ENCODE measurements around the gene C17orf113. TPM values are rescaled to one million over a fixed set of nuclear protein-coding genes. Genes with fewer than 3 reads are reported as not detected.

Gene C17orf113
- total RNA-seq, result 3.1 and 4.5 TPM in 2 replicates

- Mint-ChIP-seq H3K4me1 (peaks cover 9% of the 10 kb centered on the region), H3K9me3 (no peaks in the 10 kb centered on the region), H3K36me3 (ENCODE audit: low read depth) (no peaks in the 10 kb centered on the region), H3K4me3 (peak within 1 kb of the TSS; percentile 82), H3K27me3 (peaks cover 30% of the 10 kb centered on the region), H3K27ac (no peak within 1 kb of the TSS)
- intact Hi-C loops (cut with micrococcal nuclease), result loop anchor here (1.0 to 2.0 kb wide), 3 partner anchors 26 to 87 kb away; partner anchors contain the start of gene DNAJC7
- peak; percentile 87 for ATAC-seq (ENCODE audit: low read depth)
- no peak for TF ChIP-seq CTCF (IDR thresholded peaks at IDR 0.05)
- CTCF ChIA-PET, result interaction anchor here (0.7 to 1.3 kb wide), 2 partner anchors 25 to 1931 kb away, joined by 3 to 4 read pairs; no protein-coding TSS in a partner anchor
- DNase-seq, result peak; percentile 52
- POLR2A ChIA-PET, result interaction anchor here (0.8 to 1.3 kb wide), 3 partner anchors 35 to 84 kb away, joined by 3 read pairs; partner anchors contain the start of gene CNP
Measured at GRCh38 chr17:42050393-42051012, at the start of gene C17orf113. Gene C17orf113, minus strand, starts transcription at chr17:42050601. Its CDS starts 7,225 bp downstream, at chr17:42043376.

GRCh38 chr17:42098730-42099399, 48.5 kb upstream of the C17orf113 start:
- CTCF ChIA-PET, result interaction anchor here (1.1 to 3.9 kb wide), 3 partner anchors 9 to 136 kb away, joined by 3 to 21 read pairs (median 4); no protein-coding TSS in a partner anchor
- POLR2A ChIA-PET, result interaction anchor here (0.5 to 4.2 kb wide), 4 partner anchors 9 to 133 kb away, joined by 5 to 33 read pairs (median 6); partner anchors contain the start of genes CNP and DHX58
- no peak for TF ChIP-seq CTCF (IDR thresholded peaks at IDR 0.05)
- DNase-seq, result no peak
- Mint-ChIP-seq H3K9me3 (no peaks in the 10 kb centered on the region), H3K4me1 (peaks cover 12% of the 10 kb centered on the region), H3K27ac (no peak overlapping the region), H3K36me3 (ENCODE audit: low read depth) (no peaks in the 10 kb centered on the region), H3K27me3 (peaks cover 9% of the 10 kb centered on the region), H3K4me3 (peak overlapping the region; percentile 35)
- intact Hi-C loops (cut with micrococcal nuclease), result loop anchor here (1.0 kb wide), 1 partner anchor 17 kb away; no protein-coding TSS in a partner anchor
- ATAC-seq (ENCODE audit: low read depth), result no peak

- intact Hi-C loops (cut with micrococcal nuclease), result loop anchor here (1.0 kb wide), 1 partner anchor 18 kb away; no protein-coding TSS in a partner anchor
- Mint-ChIP-seq H3K4me1 (peaks cover 12% of the 10 kb centered on the region), H3K9me3 (no peaks in the 10 kb centered on the region)
Measured at GRCh38 chr17:42097691-42098631, 47.6 kb upstream of the C17orf113 start, which contains the start of gene ZNF385C. Gene ZNF385C, minus strand, starts transcription at chr17:42098473. Its CDS starts 35,417 bp downstream, at chr17:42063056.

More at GRCh38 chr17:42097691-42098631, 47.6 kb upstream of the C17orf113 start, which contains the start of gene ZNF385C:
- Mint-ChIP-seq H3K27ac (peak within 1 kb of the TSS; percentile 84), H3K4me3 (peak within 1 kb of the TSS; percentile 85), H3K36me3 (ENCODE audit: low read depth) (no peaks in the 10 kb centered on the region), H3K27me3 (peaks cover 9% of the 10 kb centered on the region)
- peak; percentile 79 for ATAC-seq (ENCODE audit: low read depth)
- TF ChIP-seq CTCF (IDR thresholded peaks at IDR 0.05), result no peak
- peak; percentile 48 for DNase-seq
- ChIA-PET CTCF (interaction anchor here (1.5 to 2.7 kb wide), 2 partner anchors 10 to 31 kb away, joined by 4 to 11 read pairs; no protein-coding TSS in a partner anchor), POLR2A (interaction anchor here (0.5 to 4.2 kb wide), 3 partner anchors 10 to 49 kb away, joined by 5 to 33 read pairs (median 8); partner anchors contain the start of gene DHX58)

Measured in activated B cell treated with CpG ODN at 0.5 μM for 24 hours (primary cell).